Mesothelial cell of epicardium (in vitro differentiated cells): Measurements from ENCODE around the gene LRRC61. TPM values are rescaled to one million over a fixed set of nuclear protein-coding genes. Genes with fewer than 3 reads are reported as not detected.

ENCODE experiments used
- DNase-seq, 2 experiments: peaks; one replicate each; pipeline ENCODE4 v3.0.0; 2021; ENCODE audit warnings: low spot score in 2 of 2; ENCODE audit not compliant: unreplicated experiment in 2 of 2
- H3K27ac Mint-ChIP-seq: 2 replicates; pipeline ENCODE4 v1.8.0; 2021; ENCODE audit warnings: mixed read lengths
- H3K27me3 Mint-ChIP-seq: 2 replicates; pipeline ENCODE4 v1.8.0; 2021; ENCODE audit warnings: low read depth, mixed read lengths
- H3K36me3 Mint-ChIP-seq: 2 replicates; pipeline ENCODE4 v1.8.0; 2021; ENCODE audit warnings: mixed read lengths
- H3K4me1 Mint-ChIP-seq: 2 replicates; pipeline ENCODE4 v1.8.0; 2021; ENCODE audit warnings: mixed read lengths
- H3K4me3 Mint-ChIP-seq: 2 replicates; pipeline ENCODE4 v1.8.0; 2021; ENCODE audit warnings: mild to moderate bottlenecking, moderate library complexity, mixed read lengths
- H3K9me3 Mint-ChIP-seq: 2 replicates; pipeline ENCODE4 v1.8.0; 2021; ENCODE audit warnings: mixed read lengths
- total RNA-seq: library from RNA; stranded (reverse); gene quantifications from 3 replicates; pipeline ENCODE4 v1.2.1, GENCODE V29; 2021
- TF ChIP-seq, protein P1 (sequence below): fragments of 200-600 bp; sonication (generic); IDR thresholded peaks from one replicate; pipeline ENCODE4 v1.5.0; 2021; ENCODE audit warnings: antibody characterized with exemption; ENCODE audit not compliant: unreplicated experiment

The LRRC61 gene
- total RNA-seq, 1 donor from 2014 or later, result 4.0 TPM

GRCh38 chr7:150377635-150378034 lies 54.5 kb downstream of the LRRC61 start:
- Mint-ChIP-seq H3K36me3 (peaks cover 4% of the 10 kb centered on the region), H3K4me1 (peaks cover 73% of the 10 kb centered on the region), H3K4me3 (peak overlapping the region; percentile 31), H3K9me3 (no peaks in the 10 kb centered on the region), H3K27ac (peak overlapping the region; percentile 92), H3K27me3 (no peaks in the 10 kb centered on the region)
- TF ChIP-seq, protein P1, sequence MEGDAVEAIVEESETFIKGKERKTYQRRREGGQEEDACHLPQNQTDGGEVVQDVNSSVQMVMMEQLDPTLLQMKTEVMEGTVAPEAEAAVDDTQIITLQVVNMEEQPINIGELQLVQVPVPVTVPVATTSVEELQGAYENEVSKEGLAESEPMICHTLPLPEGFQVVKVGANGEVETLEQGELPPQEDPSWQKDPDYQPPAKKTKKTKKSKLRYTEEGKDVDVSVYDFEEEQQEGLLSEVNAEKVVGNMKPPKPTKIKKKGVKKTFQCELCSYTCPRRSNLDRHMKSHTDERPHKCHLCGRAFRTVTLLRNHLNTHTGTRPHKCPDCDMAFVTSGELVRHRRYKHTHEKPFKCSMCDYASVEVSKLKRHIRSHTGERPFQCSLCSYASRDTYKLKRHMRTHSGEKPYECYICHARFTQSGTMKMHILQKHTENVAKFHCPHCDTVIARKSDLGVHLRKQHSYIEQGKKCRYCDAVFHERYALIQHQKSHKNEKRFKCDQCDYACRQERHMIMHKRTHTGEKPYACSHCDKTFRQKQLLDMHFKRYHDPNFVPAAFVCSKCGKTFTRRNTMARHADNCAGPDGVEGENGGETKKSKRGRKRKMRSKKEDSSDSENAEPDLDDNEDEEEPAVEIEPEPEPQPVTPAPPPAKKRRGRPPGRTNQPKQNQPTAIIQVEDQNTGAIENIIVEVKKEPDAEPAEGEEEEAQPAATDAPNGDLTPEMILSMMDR, result no peak
- no peak for DNase-seq

DNA sequence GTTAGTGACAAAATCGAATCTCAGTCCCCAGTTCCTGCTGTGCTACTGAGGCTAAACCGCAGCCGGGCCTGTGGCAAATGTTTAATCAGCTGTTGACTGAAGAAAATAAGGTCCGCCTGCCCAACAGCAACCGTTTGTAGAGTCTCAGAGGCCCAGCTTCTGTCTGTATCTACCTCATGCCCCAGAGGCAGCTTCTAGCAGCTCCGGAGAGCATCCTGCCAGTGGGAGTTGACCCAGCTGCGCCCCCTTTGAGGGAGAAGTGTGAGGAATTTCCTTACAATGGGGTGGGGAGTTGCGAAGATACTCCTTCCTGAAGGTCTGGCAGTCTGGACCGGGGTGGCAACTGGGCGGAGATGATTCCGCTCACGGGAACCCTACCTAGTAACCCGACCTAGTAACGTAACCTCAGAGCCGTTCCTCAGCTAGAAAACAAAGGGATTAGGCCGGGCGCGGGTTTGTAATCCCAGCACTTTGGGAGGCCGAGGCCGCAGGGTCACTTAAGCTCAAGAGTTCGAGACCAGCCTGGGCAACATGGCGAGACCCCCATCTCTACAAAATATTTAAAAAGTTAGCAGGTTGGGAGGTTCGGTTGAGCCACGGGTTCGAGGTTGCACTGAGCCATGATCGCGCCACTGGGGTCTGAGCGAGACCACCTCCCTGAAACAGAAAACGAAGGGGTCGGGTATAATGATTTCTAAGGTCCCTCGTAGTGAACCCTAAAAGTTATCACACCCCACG lies 55.1 kb downstream of the LRRC61 start:
- peak overlapping the region; percentile 71 for H3K4me3 Mint-ChIP-seq
- peak overlapping the region; percentile 92 for H3K27ac Mint-ChIP-seq
- no peaks in the 10 kb centered on the region for H3K9me3 Mint-ChIP-seq
- peak in 1 of 2 experiments; percentile 61 for DNase-seq
- TF ChIP-seq, protein P1, result no peak
- H3K4me1 Mint-ChIP-seq, result peaks cover 73% of the 10 kb centered on the region
- H3K36me3 Mint-ChIP-seq, result peaks cover 4% of the 10 kb centered on the region
- H3K27me3 Mint-ChIP-seq, result no peaks in the 10 kb centered on the region

DNA sequence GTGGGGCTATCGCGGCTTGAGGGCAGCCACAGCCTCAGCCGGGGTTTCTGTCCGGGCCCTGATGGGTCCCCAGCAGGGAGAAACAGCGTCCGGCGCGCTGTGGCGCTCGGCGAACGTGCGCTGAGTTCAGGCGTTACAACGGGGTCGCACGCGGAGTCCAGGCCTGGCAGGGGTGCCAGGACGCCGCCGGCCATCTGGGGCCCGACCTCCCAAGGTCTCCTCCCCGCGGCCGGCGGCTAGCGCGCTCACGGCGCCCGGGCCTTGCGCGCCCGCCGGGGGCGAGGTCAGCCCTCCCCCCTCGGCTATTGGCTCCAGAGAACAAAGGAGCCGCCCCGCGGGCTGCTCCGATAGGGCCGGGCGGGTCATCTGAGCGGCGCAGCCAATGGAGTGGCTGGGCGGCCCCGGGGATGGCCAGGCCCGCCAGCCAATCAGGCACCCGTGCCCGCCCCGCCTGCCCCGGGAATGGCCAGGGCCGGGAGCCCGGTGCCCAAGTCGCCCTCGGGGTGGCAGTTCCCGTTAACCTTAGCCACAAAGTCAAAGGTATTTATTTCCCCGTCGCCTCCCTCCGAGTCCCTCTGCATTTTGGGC lies 55.8 kb downstream of the LRRC61 start, which contains the start of gene ZNF775:
TSS of gene ZNF775 (plus strand) at position 478 of the 588 bp plus-strand sequence. CDS start 9,141 bp downstream, outside the sequence.
- H3K4me3 Mint-ChIP-seq, result peak within 1 kb of the TSS; percentile 83
- peaks cover 4% of the 10 kb centered on the region for H3K36me3 Mint-ChIP-seq
- H3K27ac Mint-ChIP-seq, result peak within 1 kb of the TSS; percentile 92
- H3K27me3 Mint-ChIP-seq, result no peaks in the 10 kb centered on the region
- TF ChIP-seq, protein P1, result no peak
- H3K9me3 Mint-ChIP-seq, result no peaks in the 10 kb centered on the region
- DNase-seq, result peak; percentile 91 to 93
- peaks cover 73% of the 10 kb centered on the region for H3K4me1 Mint-ChIP-seq

DNA sequence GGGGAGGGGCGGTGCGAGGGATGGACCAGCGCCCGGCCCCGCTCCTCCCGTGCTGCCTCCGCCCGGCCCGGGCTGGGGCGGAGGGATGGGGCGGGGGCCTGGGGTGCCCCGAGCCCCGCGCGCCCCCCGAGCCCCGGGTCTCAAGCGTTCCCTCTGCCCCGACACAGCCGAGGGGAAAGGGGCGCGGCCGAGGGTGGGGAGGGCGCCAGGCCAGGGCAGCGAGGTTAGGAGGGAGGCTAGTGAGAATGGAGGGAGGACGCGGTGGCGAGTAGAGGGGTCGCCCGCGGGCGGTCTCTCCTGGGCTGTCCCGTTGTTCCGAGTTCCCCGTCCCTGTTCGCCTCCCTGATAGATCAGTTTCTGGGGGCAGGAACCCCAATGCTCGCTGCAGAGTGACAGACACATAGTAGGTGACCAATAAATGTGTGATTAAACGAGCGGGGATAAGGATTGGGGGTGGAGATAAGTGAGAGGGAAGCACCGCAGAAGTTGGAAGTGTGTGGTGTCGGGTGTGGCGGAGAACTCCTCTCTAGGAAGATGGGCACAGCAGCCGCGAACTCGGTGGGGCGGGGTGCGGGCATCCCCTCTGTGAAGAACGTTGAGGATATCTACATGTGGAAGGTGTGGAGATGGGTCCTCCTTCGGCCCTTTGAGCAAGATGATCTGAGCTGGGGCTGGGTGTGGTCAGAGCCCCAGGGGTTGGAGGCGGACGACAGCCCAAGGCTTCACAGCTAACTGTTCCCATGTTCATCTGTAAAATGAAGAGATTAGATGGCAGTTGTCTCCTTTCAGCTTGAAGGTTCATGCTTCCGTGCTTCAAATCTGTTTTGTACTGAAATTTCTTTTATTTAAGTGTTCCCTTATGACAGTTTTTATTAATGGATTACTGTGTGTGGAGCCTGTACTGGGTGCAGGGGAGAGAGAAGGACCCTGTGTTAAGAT lies 56.6 kb downstream of the LRRC61 start:
- Mint-ChIP-seq H3K36me3 (no peaks in the 10 kb centered on the region), H3K9me3 (no peaks in the 10 kb centered on the region), H3K4me1 (peaks cover 72% of the 10 kb centered on the region), H3K27ac (peak overlapping the region; percentile 77), H3K4me3 (peak overlapping the region; percentile 83), H3K27me3 (no peaks in the 10 kb centered on the region)
- TF ChIP-seq, protein P1, result no peak
- DNase-seq, result no peak

GRCh38 chr7:150380463-150380862 lies 57.3 kb downstream of the LRRC61 start:
- Mint-ChIP-seq H3K4me3 (peak overlapping the region; percentile 83), H3K36me3 (no peaks in the 10 kb centered on the region), H3K27me3 (no peaks in the 10 kb centered on the region), H3K9me3 (no peaks in the 10 kb centered on the region), H3K27ac (peak overlapping the region; percentile 74), H3K4me1 (peaks cover 77% of the 10 kb centered on the region)
- DNase-seq, result no peak
- TF ChIP-seq, protein P1, result no peak
